ENCODE measurements around the gene GGTA1.
"Not testable (repeated sequence)": the region's sequence is repeated elsewhere in the genome, so short reads cannot be mapped to it uniquely, and the experiment has no call there.

Gene GGTA1

GRCh38 chr9:121499427-121500164 lies at the start of gene GGTA1:
Gene GGTA1, minus strand, starts transcription at chr9:121499844. Its CDS starts 31,922 bp downstream, at chr9:121467922.
- DNase-seq (ENCODE audit: low spot score) = peak; percentile 55

GRCh38 chr9:121548666-121549065 lies 49.0 kb upstream of the GGTA1 start:
- no peak for DNase-seq (ENCODE audit: low spot score)

- peak; percentile 88 for DNase-seq (ENCODE audit: low spot score)
Measured at GRCh38 chr9:121545875-121546423, 46.3 kb upstream of the GGTA1 start.

- DNase-seq (ENCODE audit: low spot score) = no peak
Measured at GRCh38 chr9:121545150-121545874, 45.7 kb upstream of the GGTA1 start.

GRCh38 chr9:121542025-121542424 lies 42.4 kb upstream of the GGTA1 start:
- DNase-seq (ENCODE audit: low spot score) = no peak

- DNase-seq (ENCODE audit: low spot score) = no peak
Measured at GRCh38 chr9:121541256-121541655, 41.6 kb upstream of the GGTA1 start.

- DNase-seq (ENCODE audit: low spot score) = peak; percentile 56
Measured at GRCh38 chr9:121538221-121538620, 38.6 kb upstream of the GGTA1 start.

- DNase-seq (ENCODE audit: low spot score) = no peak
Measured at GRCh38 chr9:121537283-121537682, 37.6 kb upstream of the GGTA1 start.

- no peak for DNase-seq (ENCODE audit: low spot score)
Measured at GRCh38 chr9:121532881-121533280, 33.2 kb upstream of the GGTA1 start.

GRCh38 chr9:121529237-121529987 lies 29.8 kb upstream of the GGTA1 start:
- no peak for DNase-seq (ENCODE audit: low spot score)

GRCh38 chr9:121528642-121529041 lies 29.0 kb upstream of the GGTA1 start:
- no peak for DNase-seq (ENCODE audit: low spot score)

- DNase-seq (ENCODE audit: low spot score) = no peak
Measured at GRCh38 chr9:121527371-121527770, 27.7 kb upstream of the GGTA1 start.

GRCh38 chr9:121519688-121520087 lies 20.0 kb upstream of the GGTA1 start:
- not testable (repeated sequence) for DNase-seq (ENCODE audit: low spot score)

- DNase-seq (ENCODE audit: low spot score) = no peak
Measured at GRCh38 chr9:121518634-121519033, 19.0 kb upstream of the GGTA1 start.

- not testable (repeated sequence) for DNase-seq (ENCODE audit: low spot score)
Measured at GRCh38 chr9:121513166-121513565, 13.5 kb upstream of the GGTA1 start.

- DNase-seq (ENCODE audit: low spot score) = no peak
Measured at GRCh38 chr9:121510766-121511550, 11.3 kb upstream of the GGTA1 start.

- no peak for DNase-seq (ENCODE audit: low spot score)
Measured at GRCh38 chr9:121509180-121509579, 9.5 kb upstream of the GGTA1 start.

GRCh38 chr9:121508415-121508814 lies 8.8 kb upstream of the GGTA1 start:
- no peak for DNase-seq (ENCODE audit: low spot score)

- no peak for DNase-seq (ENCODE audit: low spot score)
Measured at GRCh38 chr9:121505903-121506735, 6.5 kb upstream of the GGTA1 start.

- DNase-seq (ENCODE audit: low spot score) = no peak
Measured at GRCh38 chr9:121503444-121503843, 3.8 kb upstream of the GGTA1 start.

- no peak for DNase-seq (ENCODE audit: low spot score)
Measured at GRCh38 chr9:121500165-121500478, 478 bp upstream of the GGTA1 start.

Data from SW480 (cell line).